Stimulated activated CD4-positive, alpha-beta T cell treated with anti-CD3 and anti-CD28 coated beads, Interleukin-1b, Interleukin-23, amount 100 ng/mL, for 1 hour (primary cell): ENCODE results near the gene EGFR.
"Not testable (repeated sequence)": the region's sequence is repeated elsewhere in the genome, so short reads cannot be mapped to it uniquely, and the experiment has no call there.

ENCODE experiments used
- DNase-seq, 2 donors: peaks; one replicate each; pipeline ENCODE4 v3.0.0-alpha.2; 2020; ENCODE audit warnings: low read depth in 2 of 2

The EGFR gene

DNA sequence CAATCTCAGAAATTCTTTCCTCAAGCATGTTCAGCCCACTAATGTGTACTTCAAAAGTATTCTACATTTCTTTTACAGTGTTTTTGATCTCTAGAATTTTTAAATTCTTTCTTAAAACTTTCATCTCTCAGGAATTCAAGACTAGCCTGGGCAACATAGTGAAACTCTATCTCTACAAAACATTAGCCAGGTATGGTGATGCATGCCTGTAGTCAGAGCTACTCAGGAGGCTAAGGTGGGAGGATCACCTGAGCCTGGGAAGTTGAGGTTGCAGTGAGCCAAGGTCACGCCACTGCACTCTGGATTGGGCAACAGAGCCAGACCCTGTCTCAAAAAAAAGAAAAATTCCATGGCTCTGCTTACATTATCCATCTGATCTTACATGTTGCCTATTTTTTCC is 5.0 kb upstream of the EGFR start:
- DNase-seq, result no peak

DNA sequence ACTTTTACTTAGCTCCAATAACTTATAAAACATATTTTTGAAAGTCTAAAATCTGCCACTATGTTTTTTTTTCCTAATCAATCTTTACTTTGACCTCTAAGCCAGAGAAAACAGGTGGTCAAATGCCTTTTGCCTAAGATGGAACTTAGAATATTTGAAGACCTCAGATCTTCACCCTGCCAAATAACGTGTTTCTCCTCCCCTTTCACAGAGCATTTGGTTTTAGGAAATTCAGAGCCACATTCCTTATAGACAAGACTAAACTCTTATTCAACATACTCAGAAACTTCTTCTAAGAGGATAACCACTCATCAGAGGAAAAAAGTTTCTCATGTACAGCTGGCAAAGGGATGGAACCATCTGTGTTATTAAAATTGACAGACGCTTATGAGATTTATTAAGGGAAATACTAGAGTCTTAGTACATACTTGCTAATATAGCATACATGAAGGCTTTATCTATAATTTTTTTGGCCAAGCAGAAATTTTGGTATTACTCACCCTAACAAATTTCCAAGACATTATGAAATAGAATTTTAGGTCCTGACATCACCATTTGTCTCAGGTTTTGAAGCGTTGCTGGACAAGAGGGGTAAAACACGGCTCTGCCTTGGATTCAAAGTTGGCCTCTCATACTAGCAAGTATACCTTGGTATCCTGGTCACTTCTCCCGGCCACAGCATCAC is 2.6 kb upstream of the EGFR start:
- DNase-seq, result no peak

DNA sequence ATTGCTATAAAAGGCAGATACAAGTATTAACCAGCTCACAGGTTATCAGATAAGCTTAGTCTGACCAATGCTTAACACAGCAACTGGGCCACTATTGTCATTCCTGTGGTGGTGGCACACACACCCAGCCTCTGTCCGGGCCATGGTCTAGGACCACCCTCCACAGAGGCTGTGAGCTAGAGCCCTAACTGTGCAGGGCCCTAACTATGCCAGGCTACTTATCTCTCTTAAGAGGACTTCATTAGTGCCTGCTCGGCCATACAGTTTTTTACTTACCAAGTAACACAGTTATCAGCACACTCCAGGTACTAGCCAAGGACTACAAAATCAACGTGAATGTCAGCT is 2.1 kb upstream of the EGFR start:
- no peak for DNase-seq

DNA sequence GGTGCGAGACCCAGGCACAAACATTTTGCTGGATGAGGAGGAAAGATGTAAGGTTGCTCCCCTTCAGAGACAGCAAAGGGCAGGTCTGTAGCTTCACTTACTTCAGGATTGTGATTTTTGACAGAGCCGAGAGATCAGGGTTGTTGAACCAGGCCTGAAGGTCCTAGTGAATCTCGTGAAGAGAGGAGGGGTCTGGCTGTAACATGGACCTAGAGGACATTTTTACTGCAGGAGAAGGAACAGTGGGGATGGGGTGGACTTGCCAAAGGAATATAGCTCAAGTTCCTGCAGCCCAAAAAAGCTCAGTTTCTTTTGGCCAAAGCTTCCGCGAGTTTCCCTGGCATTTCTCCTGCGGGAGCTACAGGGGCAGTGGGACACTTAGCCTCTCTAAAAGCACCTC is 976 bp upstream of the EGFR start:
- no peak for DNase-seq

DNA sequence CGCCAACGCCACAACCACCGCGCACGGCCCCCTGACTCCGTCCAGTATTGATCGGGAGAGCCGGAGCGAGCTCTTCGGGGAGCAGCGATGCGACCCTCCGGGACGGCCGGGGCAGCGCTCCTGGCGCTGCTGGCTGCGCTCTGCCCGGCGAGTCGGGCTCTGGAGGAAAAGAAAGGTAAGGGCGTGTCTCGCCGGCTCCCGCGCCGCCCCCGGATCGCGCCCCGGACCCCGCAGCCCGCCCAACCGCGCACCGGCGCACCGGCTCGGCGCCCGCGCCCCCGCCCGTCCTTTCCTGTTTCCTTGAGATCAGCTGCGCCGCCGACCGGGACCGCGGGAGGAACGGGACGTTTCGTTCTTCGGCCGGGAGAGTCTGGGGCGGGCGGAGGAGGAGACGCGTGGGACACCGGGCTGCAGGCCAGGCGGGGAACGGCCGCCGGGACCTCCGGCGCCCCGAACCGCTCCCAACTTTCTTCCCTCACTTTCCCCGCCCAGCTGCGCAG is 424 bp downstream of the EGFR start:
- DNase-seq, result no peak

DNA sequence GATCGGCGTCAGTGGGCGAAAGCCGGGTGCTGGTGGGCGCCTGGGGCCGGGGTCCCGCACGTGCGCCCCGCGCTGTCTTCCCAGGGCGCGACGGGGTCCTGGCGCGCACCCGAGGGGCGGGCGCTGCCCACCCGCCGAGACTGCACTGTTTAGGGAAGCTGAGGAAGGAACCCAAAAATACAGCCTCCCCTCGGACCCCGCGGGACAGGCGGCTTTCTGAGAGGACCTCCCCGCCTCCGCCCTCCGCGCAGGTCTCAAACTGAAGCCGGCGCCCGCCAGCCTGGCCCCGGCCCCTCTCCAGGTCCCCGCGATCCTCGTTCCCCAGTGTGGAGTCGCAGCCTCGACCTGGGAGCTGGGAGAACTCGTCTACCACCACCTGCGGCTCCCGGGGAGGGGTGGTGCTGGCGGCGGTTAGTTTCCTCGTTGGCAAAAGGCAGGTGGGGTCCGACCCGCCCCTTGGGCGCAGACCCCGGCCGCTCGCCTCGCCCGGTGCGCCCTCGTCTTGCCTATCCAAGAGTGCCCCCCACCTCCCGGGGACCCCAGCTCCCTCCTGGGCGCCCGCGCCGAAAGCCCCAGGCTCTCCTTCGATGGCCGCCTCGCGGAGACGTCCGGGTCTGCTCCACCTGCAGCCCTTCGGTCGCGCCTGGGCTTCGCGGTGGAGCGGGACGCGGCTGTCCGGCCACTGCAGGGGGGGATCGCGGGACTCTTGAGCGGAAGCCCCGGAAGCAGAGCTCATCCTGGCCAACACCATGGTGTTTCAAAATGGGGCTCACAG is 1.1 kb downstream of the EGFR start:
- DNase-seq, result no peak

DNA sequence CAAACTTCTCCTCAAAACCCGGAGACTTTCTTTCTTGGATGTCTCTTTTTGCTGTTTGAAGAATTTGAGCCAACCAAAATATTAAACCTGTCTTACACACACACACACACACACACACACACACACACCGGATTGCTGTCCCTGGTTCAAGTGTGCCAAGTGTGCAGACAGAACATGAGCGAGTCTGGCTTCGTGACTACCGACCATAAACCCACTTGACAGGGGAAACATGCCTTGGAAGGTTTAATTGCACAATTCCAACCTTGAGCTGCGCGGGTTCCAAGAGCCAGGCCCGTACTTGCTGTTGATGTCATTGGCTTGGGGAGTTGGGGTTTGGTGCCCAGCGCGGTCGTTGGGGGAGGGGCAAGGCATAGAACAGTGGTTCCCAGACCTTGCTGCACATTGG is 1.7 kb downstream of the EGFR start:
- DNase-seq, result no peak

DNA sequence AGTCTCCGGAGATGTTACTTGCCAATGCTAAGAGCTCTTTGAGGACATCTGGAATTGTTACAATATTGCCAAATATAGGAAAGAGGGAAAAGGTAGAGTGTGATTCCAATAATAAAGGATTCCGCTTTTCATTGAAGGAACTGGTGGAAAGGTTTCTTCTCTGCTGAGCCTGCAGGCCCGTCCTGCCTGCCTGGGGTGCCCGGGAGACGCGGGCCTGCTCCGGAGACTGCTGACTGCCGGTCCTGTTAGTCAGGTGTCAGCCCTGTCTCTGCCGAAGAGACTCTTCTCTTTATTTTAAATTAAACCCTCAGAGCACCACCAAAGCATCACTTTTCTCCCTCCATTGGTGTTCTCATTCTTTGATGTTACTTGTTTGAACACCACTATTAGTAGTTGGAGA is 2.2 kb downstream of the EGFR start:
- no peak for DNase-seq

DNA sequence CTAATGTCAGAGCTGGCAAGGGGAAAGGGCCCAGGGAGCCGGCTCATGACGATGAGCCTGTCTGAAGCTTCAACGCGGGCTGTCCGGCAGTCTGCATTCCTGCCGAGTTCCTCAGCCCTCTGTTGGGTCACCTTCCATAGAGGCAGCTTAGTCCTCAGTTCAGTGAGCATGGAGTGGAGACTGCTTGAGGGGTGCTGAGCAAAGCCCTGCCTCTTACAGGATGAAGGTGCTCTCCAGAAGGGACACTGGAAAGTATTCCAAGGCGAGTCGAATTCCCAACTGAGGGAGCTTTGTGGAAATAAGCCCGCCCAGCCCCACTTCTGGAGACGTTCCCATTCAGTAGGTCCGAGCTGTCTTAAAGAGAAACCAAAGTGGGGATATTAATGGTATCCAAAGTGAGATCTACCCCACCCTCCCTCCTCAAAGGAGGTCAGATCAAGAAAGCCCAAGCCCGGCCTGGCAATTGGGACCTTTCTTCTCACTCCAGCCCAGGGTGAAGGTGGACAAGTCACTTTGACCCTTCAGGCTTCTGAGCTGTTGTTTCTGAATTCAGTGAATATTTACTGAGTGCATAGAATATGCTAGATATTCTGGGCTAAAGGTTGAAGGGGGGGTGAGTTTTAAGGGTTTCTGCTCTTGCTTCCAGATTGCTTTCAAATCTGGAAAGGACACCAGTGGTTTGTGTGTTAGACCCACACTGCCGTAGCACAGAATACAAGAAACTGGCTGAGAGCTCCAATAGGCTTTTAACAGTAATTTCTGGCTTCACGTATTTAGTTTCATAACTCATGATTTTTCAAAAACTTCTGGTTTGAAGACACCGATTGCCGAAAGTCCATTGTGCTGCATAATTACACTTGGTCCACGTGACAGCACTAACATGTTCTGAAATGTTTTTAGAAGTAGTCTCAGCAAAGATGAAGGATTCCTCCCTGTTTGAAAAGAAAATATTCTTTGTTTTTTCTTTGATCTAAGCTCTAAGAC is 3.5 kb downstream of the EGFR start:
- no peak for DNase-seq

DNA sequence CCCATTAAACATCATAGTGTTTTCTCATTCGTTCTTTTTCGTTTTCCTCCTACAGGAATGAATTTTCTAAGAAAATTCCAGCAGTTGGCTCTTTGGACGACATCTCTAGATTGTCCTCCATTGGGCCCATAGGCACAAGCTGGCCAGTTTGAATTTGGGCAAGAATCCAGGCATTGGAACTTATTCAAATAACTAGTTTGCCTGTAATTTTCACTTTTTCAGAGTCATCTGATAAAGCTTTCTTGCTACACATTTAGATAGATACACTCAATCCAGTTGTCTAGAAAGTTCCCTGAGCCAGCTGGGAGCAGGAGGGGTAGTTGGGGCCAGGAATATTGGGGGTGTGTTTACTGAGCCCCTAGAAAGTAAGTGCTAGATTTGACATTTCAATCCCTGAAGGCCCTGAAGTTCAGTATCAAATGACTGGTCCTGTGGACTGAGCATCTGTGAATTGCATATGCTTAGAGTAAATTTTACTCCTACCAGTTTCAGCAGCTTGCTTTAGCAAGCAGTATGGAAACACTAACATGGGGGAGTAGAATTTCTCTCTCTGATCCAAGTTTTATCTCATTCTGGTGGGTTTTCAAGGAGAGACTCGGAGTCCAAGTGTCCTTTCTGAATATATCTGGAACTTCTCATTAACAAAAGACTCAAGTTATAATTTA is 5.2 kb downstream of the EGFR start:
- DNase-seq, result no peak

DNA sequence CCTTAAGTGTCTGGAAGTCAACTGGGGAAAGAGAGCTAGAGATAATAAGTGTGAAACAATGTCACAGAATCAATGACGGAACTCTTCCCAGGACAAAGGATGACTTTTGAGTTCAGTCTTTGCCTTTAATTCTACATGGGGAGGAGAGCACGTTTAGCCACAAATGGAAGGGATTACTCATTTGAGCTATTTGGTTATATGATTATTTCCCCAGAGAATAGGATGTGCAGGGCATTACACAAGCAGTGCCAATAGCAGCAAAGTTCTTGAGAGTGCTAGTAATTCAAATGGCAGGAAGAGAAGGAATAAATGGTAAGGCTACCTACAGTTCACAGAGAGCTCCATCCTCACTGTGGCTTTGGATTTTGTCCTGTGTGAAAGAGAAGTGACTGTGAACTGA is 6.0 kb downstream of the EGFR start:
- no peak for DNase-seq

DNA sequence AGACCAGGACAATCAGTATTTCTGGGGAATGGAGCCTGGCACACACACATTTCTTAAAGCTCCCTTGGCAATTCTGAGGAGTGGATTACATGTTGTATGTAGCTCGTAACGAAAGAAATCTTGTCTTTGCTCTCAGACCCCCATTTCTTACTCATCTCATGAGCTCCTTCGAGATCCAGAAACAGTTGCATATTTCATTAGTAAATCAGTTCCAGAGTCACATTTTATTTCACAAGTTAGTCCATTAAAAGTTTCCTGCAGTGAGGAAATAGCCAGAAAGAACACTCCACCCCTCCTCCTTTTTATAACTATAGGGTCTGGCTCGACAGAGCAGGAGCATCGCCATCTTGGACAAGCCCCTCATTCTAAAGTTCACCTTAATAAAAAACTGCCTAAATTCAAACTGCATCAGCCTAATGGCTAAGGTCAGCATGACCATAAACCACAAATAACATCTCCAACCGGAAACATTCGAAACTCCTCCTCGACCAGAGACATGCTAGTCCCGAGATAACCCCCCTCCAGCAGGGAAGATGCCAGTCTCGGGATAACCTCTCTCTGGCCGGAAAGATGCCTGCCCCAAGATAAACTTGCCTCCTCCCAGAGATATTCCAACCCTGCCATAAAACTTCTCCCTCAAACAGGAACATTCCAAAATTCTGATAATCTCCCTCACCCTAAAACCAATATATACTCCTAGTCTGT is 7.4 kb downstream of the EGFR start:
- no peak for DNase-seq

DNA sequence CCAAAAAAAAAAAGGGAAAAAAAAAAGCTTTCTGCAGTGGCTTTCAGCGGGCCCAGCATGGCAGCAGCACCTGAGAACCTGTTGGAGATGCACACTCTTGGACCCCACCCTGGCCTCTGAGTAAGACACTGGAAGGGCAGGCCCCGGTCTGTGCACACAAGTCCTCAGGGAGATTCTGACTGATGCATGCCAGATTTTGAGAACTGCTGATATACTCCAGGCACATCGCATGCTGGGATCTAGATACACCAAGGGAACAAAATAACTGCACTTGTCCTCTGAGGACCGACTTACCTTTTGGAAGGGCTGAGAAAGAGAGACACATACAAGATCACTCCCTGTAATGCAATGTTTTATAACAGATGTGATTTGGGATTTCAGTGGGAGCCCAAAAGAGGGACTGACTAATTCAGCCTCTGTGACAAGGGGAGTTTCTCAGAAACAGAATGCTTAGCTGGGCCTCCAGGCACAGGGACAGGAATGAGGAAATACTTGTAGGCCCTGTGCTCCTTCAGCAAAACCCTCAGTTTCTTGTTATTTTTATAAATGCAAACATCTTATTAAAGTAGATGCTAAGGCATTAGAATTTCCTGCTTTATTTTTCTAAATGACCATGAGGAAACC is 8.2 kb downstream of the EGFR start:
- DNase-seq, result no peak

DNA sequence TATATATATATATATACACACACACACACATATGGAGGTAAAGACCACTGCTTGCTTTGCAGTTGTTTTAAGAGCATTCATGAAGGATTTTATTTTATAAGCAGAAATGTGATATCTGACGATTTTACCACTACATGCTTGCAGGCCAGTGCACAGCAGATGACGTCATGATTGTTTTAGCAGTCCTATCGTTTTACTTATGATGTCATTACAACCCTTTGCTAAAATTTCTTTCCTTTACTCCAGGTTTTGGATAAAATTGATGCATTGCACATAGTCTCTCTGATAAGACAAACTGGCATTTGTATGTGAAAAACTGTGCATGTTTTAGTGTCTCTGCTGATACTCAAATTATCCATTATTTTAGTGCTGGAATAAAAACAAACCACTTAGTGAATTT is 9.2 kb downstream of the EGFR start:
- DNase-seq, result no peak

DNA sequence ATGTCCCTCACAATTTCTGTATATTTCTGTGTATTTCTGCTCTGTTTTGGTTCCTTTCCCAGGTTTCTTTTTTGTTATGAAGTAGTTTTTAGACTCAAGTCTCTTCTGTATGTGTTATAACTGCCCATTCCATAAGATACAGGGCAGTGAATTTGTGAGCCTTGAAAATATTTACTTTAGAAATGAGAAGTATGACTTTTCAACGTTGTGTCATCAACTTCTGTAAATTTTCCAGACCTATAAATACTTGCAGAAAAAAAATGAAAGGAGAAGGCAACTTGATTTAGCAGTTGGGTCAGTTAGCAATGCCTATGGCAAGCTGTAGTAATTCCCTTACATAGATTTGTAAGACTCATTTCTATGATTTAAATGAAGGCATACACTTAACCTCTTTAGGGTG is 11.5 kb downstream of the EGFR start:
- DNase-seq, result no peak

DNA sequence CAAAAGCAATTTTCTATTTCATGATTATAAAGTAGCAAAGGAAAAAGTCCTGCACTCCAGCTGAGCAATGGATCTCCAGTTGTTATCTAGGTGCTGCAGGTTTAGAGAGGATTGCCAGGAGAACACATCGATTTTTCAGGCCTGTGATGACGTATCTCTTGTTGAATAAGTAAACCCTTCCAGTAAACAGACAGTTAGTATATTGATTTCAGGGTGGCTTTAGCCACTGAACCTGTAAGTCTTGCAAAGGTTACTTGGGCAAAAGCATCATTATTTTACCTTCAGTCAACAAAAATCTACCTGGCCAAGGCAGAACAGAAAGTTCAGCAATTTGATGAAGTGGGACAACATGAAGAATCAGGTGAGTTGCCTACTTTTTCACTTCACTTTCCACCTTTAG is 12.3 kb downstream of the EGFR start:
- DNase-seq, result no peak

DNA sequence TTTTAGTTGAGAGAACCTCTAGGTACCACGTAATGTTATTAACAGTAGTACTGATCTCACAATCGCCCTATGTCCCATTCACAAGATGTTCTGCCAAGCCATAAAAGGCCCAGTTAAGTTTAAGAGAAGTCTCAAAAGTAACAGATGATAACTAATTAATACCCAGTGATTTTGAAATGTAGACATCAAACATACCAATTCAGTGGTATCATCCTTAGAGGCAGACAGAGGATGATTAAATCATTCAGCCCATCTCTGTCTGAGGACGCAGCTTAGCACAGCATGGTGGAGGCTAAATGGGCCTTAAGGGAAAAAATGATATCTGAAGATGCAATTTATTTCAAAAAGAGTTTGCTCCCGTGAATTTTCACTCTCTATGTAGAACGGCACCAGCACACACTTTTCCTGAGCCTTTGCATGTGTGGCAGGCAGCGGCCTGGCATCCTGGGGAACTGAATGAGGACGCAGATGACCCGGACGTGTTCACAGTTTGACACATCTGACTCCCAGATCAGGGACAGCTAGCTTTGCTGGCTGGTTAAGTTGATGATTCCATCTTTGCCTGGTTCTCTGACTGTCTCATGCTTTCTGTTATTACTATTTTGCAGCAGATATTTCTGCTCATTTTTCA is 13.4 kb downstream of the EGFR start:
- DNase-seq, result no peak

DNA sequence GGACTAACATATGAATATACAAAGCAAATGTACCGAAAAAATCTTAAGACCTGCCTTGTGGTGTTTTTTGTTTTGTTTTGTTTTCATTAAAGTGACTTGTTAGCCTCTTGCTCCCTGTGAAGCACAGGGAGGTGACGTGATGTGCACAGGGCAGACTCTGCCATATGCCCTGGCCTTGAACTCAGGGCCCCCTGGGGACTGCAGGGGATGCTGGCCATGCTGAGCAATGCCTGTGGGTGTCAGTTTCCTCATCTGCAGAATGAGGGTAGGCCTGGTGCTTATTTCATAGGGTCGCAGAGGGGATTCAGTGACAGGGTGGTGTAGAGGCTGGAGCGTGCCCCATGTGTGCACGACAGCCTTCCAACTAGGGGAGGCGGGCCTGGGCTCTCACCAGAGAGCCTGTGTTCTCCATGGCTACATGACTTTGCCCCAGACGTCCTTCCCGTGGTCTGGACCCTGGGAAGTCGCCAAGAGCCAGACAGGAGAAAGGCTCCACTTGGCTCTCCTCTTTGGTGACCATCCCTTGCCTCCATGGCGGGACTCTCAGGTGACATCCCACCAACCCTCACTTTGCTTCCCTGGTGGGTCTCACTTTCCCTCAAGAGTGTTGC is 14.5 kb downstream of the EGFR start:
- DNase-seq, result no peak

DNA sequence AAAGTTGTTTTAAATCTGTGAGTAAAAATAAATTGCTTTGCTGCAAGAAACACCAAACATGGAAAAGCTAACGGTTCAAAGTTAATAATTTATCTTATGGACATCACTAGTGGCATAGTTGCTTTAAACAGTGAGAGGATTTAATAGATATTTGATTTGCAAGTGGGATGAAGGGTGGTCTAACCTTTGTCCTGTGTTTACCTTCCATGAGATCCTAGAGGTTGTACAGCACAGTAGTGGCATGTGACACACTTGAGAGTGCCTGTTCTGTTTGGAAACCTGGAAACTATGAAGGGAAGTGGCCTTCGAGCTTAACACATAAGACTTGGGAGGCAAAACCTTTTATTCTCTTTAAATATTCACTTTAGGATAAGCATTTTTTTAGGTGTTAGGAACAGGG is 16.0 kb downstream of the EGFR start:
- DNase-seq, result no peak

DNA sequence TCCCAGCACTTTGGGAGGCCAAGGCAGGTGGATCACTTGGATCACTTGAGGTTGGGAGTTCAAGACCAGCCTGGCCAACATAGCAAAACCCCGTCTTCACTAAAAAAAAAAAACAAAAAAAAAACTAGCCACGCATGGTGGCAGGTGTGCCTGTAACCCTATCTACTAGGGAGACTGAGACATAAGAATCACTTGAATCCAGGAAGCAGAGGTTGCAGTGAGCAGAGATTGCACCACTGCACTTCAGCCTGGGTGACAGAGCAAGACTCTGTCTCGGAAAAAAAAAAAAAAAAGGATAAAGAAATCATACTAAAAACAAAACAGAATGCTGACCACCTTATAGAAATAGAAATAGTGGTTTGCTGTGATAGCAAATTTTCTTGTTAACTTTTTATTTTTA is 16.6 kb downstream of the EGFR start:
- not testable (repeated sequence) for DNase-seq
